ENCODE results near the gene IAH1.

- TF ChIP-seq POLR2A (IDR thresholded peaks at IDR 0.05) (no peak), CTCF (IDR thresholded peaks at IDR 0.05) (no peak)
Measured at GRCh38 chr2:9477914-9478313, 3.6 kb downstream of the IAH1 start.

Measured in body of pancreas (tissue), 4 donors.